ENCODE data around the gene SLC25A13. TPM values are rescaled to one million over a fixed set of nuclear protein-coding genes. Genes with fewer than 3 reads are reported as not detected.

SLC25A13 gene
- total and polyA plus RNA-seq, 2 of the 4 experiments (the other 2 are of a cell fraction), result 7.4 to 11.7 TPM

- Histone ChIP-seq H4K5ac (ENCODE audit: low read depth, low read length) (no peak overlapping the region), H3K4me3 (ENCODE audit: insufficient read depth, low read depth, low read length) (no peak overlapping the region), H3K9ac (ENCODE audit: low read depth, low read length) (no peak overlapping the region), H4K20me1 (ENCODE audit: insufficient read depth, low read length) (peaks cover 14% of the 10 kb centered on the region; the same call in 1 of the 2 replicates), H2BK5ac (ENCODE audit: low read depth, low read length, poor library complexity, severe bottlenecking) (no peak overlapping the region), H3K79me1 (ENCODE audit: low read depth in 1 of 2, low read length in 2 of 2) (peaks cover 21 to 41% of the 10 kb centered on the region in 2 experiments), H3K36me3 (ENCODE audit: control insufficient read depth, insufficient read depth, low read length) (no peaks in the 10 kb centered on the region), H3K14ac (replicated peaks; ENCODE audit: low read depth, low read length) (no peak overlapping the region), H3K4me1 (ENCODE audit: control insufficient read depth, insufficient read depth, low read length) (peaks cover 11% of the 10 kb centered on the region), H3K56ac (ENCODE audit: extremely low read depth, insufficient read depth, low read length) (no peak overlapping the region), H3K27ac (ENCODE audit: insufficient read depth, low read length) (no peak overlapping the region), H2AK5ac (ENCODE audit: low read depth, low read length) (no peak overlapping the region), H3K4me2 (ENCODE audit: low read depth, low read length) (no peak overlapping the region), H2AFZ (replicated peaks; ENCODE audit: low read length, poor library complexity) (no peak overlapping the region), H4K8ac (ENCODE audit: low read depth in 2 of 2, low read length in 2 of 2) (no peak overlapping the region), H2BK120ac (ENCODE audit: low read depth, low read length) (no peak overlapping the region), H3K18ac (ENCODE audit: low read depth, low read length) (no peak overlapping the region), H4K91ac (ENCODE audit: insufficient read depth, low read depth, low read length) (no peak overlapping the region), H3K23ac (ENCODE audit: low read depth, low read length) (no peak overlapping the region), H2BK15ac (ENCODE audit: low read depth, low read length) (no peak overlapping the region), H3K4ac (ENCODE audit: low read depth, low read length) (no peak overlapping the region), H3K9me3 (ENCODE audit: control insufficient read depth, insufficient read depth, low read length) (no peaks in the 10 kb centered on the region), H3K27me3 (ENCODE audit: control insufficient read depth, insufficient read depth, low read length) (no peaks in the 10 kb centered on the region), H2BK20ac (ENCODE audit: low read depth, low read length) (no peak overlapping the region), H3K9me1 (ENCODE audit: insufficient read depth, low read length) (peaks cover 6% of the 10 kb centered on the region), H2AK9ac (replicated peaks; ENCODE audit: low read depth, low read length, poor library complexity) (no peak overlapping the region)
- POLR2A ChIA-PET (ENCODE audit: unreplicated experiment), result interaction anchor here (0.6 kb wide), 1 partner anchor 27 kb away, joined by 3 read pairs; no protein-coding TSS in a partner anchor
- CTCF ChIA-PET, result interaction anchor here (1.0 kb wide), 1 partner anchor 8 kb away, joined by 3 read pairs; no protein-coding TSS in a partner anchor
- TF ChIP-seq CHD1 (IDR thresholded peaks at IDR 0.05; ENCODE audit: low read depth, low read length) (no peak), MXI1 (IDR thresholded peaks at IDR 0.05; ENCODE audit: borderline replicate concordance, low read depth, low read length) (no peak), RFX5 (IDR thresholded peaks at IDR 0.05; ENCODE audit: low read depth, low read length) (no peak), FOS (IDR thresholded peaks at IDR 0.05; ENCODE audit: low read depth, low read length) (no peak), POLR2A (IDR thresholded peaks at IDR 0.05; ENCODE audit: low read depth, low read length) (no peak), NFE2L2 (IDR thresholded peaks at IDR 0.05; ENCODE audit: low read depth, low read length) (no peak), MAZ (IDR thresholded peaks at IDR 0.05; ENCODE audit: borderline replicate concordance, low read depth, low read length) (no peak), RAD21 (IDR thresholded peaks at IDR 0.05; ENCODE audit: low read length) (no peak), ELK1 (IDR thresholded peaks at IDR 0.05; ENCODE audit: borderline replicate concordance, low read depth, low read length) (no peak), CTCF (conservative IDR thresholded peaks at IDR 0.05; ENCODE audit: low read depth, low read length) (no peak), CEBPB (IDR thresholded peaks at IDR 0.05; ENCODE audit: low read depth, low read length) (no peak), MAFK (IDR thresholded peaks at IDR 0.05; ENCODE audit: low read depth, low read length) (no peak), SMC3 (IDR thresholded peaks at IDR 0.05; ENCODE audit: low read depth, low read length) (no peak), BHLHE40 (IDR thresholded peaks at IDR 0.05; ENCODE audit: low read depth, low read length) (no peak), RCOR1 (IDR thresholded peaks at IDR 0.05; ENCODE audit: insufficient replicate concordance, low read length) (no peak)
- TF ChIP-seq, protein P1, sequence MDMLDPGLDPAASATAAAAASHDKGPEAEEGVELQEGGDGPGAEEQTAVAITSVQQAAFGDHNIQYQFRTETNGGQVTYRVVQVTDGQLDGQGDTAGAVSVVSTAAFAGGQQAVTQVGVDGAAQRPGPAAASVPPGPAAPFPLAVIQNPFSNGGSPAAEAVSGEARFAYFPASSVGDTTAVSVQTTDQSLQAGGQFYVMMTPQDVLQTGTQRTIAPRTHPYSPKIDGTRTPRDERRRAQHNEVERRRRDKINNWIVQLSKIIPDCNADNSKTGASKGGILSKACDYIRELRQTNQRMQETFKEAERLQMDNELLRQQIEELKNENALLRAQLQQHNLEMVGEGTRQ (IDR thresholded peaks at IDR 0.05; ENCODE audit: low read depth, low read length), result no peak
- no TSS peak for BruUV-seq (replicated peaks)
- ATAC-seq (ENCODE audit: low read depth) (peak; percentile 25; the same call in 1 of the 2 replicates), DNase-seq (no peak)
- WGBS, 2 experiments (ENCODE audit: extremely low coverage in 2 of 2, insufficient read length in 1 of 2), result no CpG with 5 or more reads among the region's 3 CpGs
- in situ Hi-C loops (cut with MboI; ENCODE audit: low sequenced_read_pairs) (no loop called here), dilution Hi-C loops (cut with HindIII; ENCODE audit: low sequenced_read_pairs, unreplicated experiment) (no loop called here), intact Hi-C loops (cut with micrococcal nuclease) (no loop called here)
These were observed 17.3 kb downstream of the SLC25A13 start for GRCh38 chr7:96304573-96304972.

Data from IMR-90 (cell line).